Esophagus squamous epithelium (tissue), 4 donors: ENCODE results near the gene STEAP1.

Experiments used
- CTCF ChIP-seq, 6 experiments: fragments of 450-650 bp in 4 of 6; fragments of 200-600 bp in 2 of 6; sonication (generic) in 2 of 6; IDR thresholded peaks; one replicate each; pipeline ENCODE4 v1.5.1; 2016 to 2019; ENCODE audit warnings: antibody characterized with exemption in 6 of 6, mild to moderate bottlenecking in 4 of 6, moderate library complexity in 4 of 6
- POLR2A ChIP-seq, 4 donors: fragments of 450-650 bp; IDR thresholded peaks; one replicate each; pipeline ENCODE4 v1.6.1; 2017; ENCODE audit warnings: antibody characterized with exemption in 4 of 4, mild to moderate bottlenecking in 4 of 4, moderate library complexity in 3 of 4

- TF ChIP-seq CTCF (IDR thresholded peaks at IDR 0.05): no peak
- TF ChIP-seq POLR2A (IDR thresholded peaks at IDR 0.05): no peak
Measured at GRCh38 chr7:90210981-90211380, 56.7 kb downstream of the STEAP1 start.
